ENCODE results near the gene NR1D2. TPM values are rescaled to one million over a fixed set of nuclear protein-coding genes. Genes with fewer than 3 reads are reported as not detected.

The NR1D2 gene
- total RNA-seq, 3 donors from 2014 or later (not counting 1 experiment from before 2014, with no cell fraction given): 72.5 to 94.2 (median 92.1) TPM

GRCh38 chr3:23991306-23991682 lies 46.2 kb downstream of the NR1D2 start:
- no peaks in the 10 kb centered on the region for H3K4me1 ChIP-seq (ENCODE audit: control insufficient read depth, insufficient read depth, low read length)
- WGBS (ENCODE audit: insufficient coverage): 60% methylated on average over 1 of the region's 3 CpGs
- H3K27me3 Mint-ChIP-seq (ENCODE audit: low read depth in 2 of 2): no peaks in the 10 kb centered on the region
- no peak overlapping the region for H3K4me3 Mint-ChIP-seq
- ATAC-seq: no peak
- H3K9me3 Mint-ChIP-seq: no peaks in the 10 kb centered on the region
- no peaks in the 10 kb centered on the region for H3K36me3 Mint-ChIP-seq
- no peaks in the 10 kb centered on the region for H3K9me3 ChIP-seq (ENCODE audit: control insufficient read depth, insufficient read depth, low read length)
- H3K27ac Mint-ChIP-seq: no peak overlapping the region
- no peak overlapping the region for H3K27ac ChIP-seq (ENCODE audit: low read length)
- no peaks in the 10 kb centered on the region for H3K27me3 ChIP-seq (ENCODE audit: control insufficient read depth, insufficient read depth, low read length)
- intact Hi-C loops (cut with micrococcal nuclease): no loop called here
- DNase-seq: no peak
- no peak overlapping the region for H3K4me3 ChIP-seq (ENCODE audit: low read length)
- TF ChIP-seq CTCF (IDR thresholded peaks at IDR 0.05): no peak
- H3K36me3 ChIP-seq (ENCODE audit: control insufficient read depth, insufficient read depth, low read length): no peaks in the 10 kb centered on the region
- peaks cover 7 to 13% of the 10 kb centered on the region in 2 donors for H3K4me1 Mint-ChIP-seq

GRCh38 chr3:23991683-23992628 lies 46.9 kb downstream of the NR1D2 start:
- H3K27ac Mint-ChIP-seq: peak overlapping the region in 1 of 2 donors; percentile 62
- H3K9me3 ChIP-seq (ENCODE audit: control insufficient read depth, insufficient read depth, low read length): no peaks in the 10 kb centered on the region
- H3K4me3 Mint-ChIP-seq: no peak overlapping the region
- no peaks in the 10 kb centered on the region for H3K36me3 ChIP-seq (ENCODE audit: control insufficient read depth, insufficient read depth, low read length)
- no peaks in the 10 kb centered on the region for H3K4me1 ChIP-seq (ENCODE audit: control insufficient read depth, insufficient read depth, low read length)
- peaks cover 7 to 13% of the 10 kb centered on the region in 2 donors for H3K4me1 Mint-ChIP-seq
- no peak overlapping the region for H3K27ac ChIP-seq (ENCODE audit: low read length)
- no peak for ATAC-seq
- intact Hi-C loops (cut with micrococcal nuclease): no loop called here
- H3K4me3 ChIP-seq (ENCODE audit: low read length): no peak overlapping the region
- H3K27me3 Mint-ChIP-seq (ENCODE audit: low read depth in 2 of 2): no peaks in the 10 kb centered on the region
- H3K9me3 Mint-ChIP-seq: no peaks in the 10 kb centered on the region
- no peak for TF ChIP-seq CTCF (IDR thresholded peaks at IDR 0.05)
- H3K36me3 Mint-ChIP-seq: no peaks in the 10 kb centered on the region
- WGBS (ENCODE audit: insufficient coverage): 32% methylated on average over 7 of the region's 9 CpGs
- H3K27me3 ChIP-seq (ENCODE audit: control insufficient read depth, insufficient read depth, low read length): no peaks in the 10 kb centered on the region
- DNase-seq: no peak

- no peak for DNase-seq
- Histone ChIP-seq H3K36me3 (ENCODE audit: control insufficient read depth, insufficient read depth, low read length) (no peaks in the 10 kb centered on the region), H3K27ac (ENCODE audit: low read length) (no peak overlapping the region), H3K4me1 (ENCODE audit: control insufficient read depth, insufficient read depth, low read length) (no peaks in the 10 kb centered on the region), H3K27me3 (ENCODE audit: control insufficient read depth, insufficient read depth, low read length) (no peaks in the 10 kb centered on the region), H3K4me3 (ENCODE audit: low read length) (no peak overlapping the region), H3K9me3 (ENCODE audit: control insufficient read depth, insufficient read depth, low read length) (no peaks in the 10 kb centered on the region)
- no peak overlapping the region for H3K4me3 Mint-ChIP-seq
- ATAC-seq: no peak
- H3K36me3 Mint-ChIP-seq: no peaks in the 10 kb centered on the region
- no peaks in the 10 kb centered on the region for H3K27me3 Mint-ChIP-seq (ENCODE audit: low read depth in 2 of 2)
- no peak overlapping the region for H3K27ac Mint-ChIP-seq
- H3K9me3 Mint-ChIP-seq: no peaks in the 10 kb centered on the region
- H3K4me1 Mint-ChIP-seq: peaks cover 7 to 13% of the 10 kb centered on the region in 2 donors
- 89% methylated on average over 5 of the region's 5 CpGs for WGBS (ENCODE audit: insufficient coverage)
- intact Hi-C loops (cut with micrococcal nuclease): no loop called here
- TF ChIP-seq CTCF (IDR thresholded peaks at IDR 0.05): no peak
These were observed 48.6 kb downstream of the NR1D2 start for GRCh38 chr3:23993556-23994243.
